ENCODE data around the gene NEURL1. TPM values are rescaled to one million over a fixed set of nuclear protein-coding genes. Genes with fewer than 3 reads are reported as not detected.
"Not testable (repeated sequence)": the region's sequence is repeated elsewhere in the genome, so short reads cannot be mapped to it uniquely, and the experiment has no call there.

NEURL1 gene
- total and polyA plus RNA-seq, 5 donors = 0.11 to 0.20 (median 0.16) TPM

- WGBS = 53% methylated on average over 12 of the region's 12 CpGs
- H3K4me3 ChIP-seq (ENCODE audit: low read length) = no peak overlapping the region
- DNase-seq (peak; percentile 50 to 70 (median 68)), ATAC-seq (peak in 1 of 2 donors; percentile 52)
- H3K27ac ChIP-seq (ENCODE audit: low read length) = no peak overlapping the region
- no peaks in the 10 kb centered on the region for H3K4me1 ChIP-seq (ENCODE audit: control insufficient read depth, insufficient read depth, low read length)
- intact Hi-C loops (cut with DNase I) = loop anchor here in 1 of 4 donors (2.0 kb wide), 1 partner anchor 81 kb away; no protein-coding TSS in a partner anchor
- H3K9me3 ChIP-seq (ENCODE audit: control insufficient read depth, low read length) = no peaks in the 10 kb centered on the region
- no peaks in the 10 kb centered on the region for H3K27me3 ChIP-seq (ENCODE audit: control insufficient read depth, insufficient read depth)
Observed at GRCh38 chr10:103605359-103606096, 112.0 kb downstream of the NEURL1 start.

- ATAC-seq; intact Hi-C loops (cut with DNase I); H3K27me3 ChIP-seq (ENCODE audit: control insufficient read depth, insufficient read depth); H3K4me3 ChIP-seq (ENCODE audit: low read length); H3K9me3 ChIP-seq (ENCODE audit: control insufficient read depth, low read length); H3K27ac ChIP-seq (ENCODE audit: low read length); H3K4me1 ChIP-seq (ENCODE audit: control insufficient read depth, insufficient read depth, low read length): not testable (repeated sequence)
- 62% methylated on average over 1 of the region's 1 CpG for WGBS
- DNase-seq = peak in 1 of 3 donors; percentile 7
Observed at GRCh38 chr10:103606097-103606438, 112.6 kb downstream of the NEURL1 start.

GRCh38 chr10:103607051-103607450, 113.5 kb downstream of the NEURL1 start:
- H3K4me1 ChIP-seq (ENCODE audit: control insufficient read depth, insufficient read depth, low read length); H3K27ac ChIP-seq (ENCODE audit: low read length); intact Hi-C loops (cut with DNase I); H3K4me3 ChIP-seq (ENCODE audit: low read length); ATAC-seq; H3K9me3 ChIP-seq (ENCODE audit: control insufficient read depth, low read length); H3K27me3 ChIP-seq (ENCODE audit: control insufficient read depth, insufficient read depth): not testable (repeated sequence)
- 96% methylated on average over 29 of the region's 32 CpGs for WGBS
- DNase-seq = peak in 2 of 3 donors; percentile 26 to 49

- H3K27ac ChIP-seq (ENCODE audit: low read length); H3K4me1 ChIP-seq (ENCODE audit: control insufficient read depth, insufficient read depth, low read length); ATAC-seq; H3K27me3 ChIP-seq (ENCODE audit: control insufficient read depth, insufficient read depth); H3K4me3 ChIP-seq (ENCODE audit: low read length); intact Hi-C loops (cut with DNase I); H3K9me3 ChIP-seq (ENCODE audit: control insufficient read depth, low read length): not testable (repeated sequence)
- 83% methylated on average over 11 of the region's 11 CpGs for WGBS
- DNase-seq = peak in 2 of 3 donors; percentile 15 to 24
Observed at GRCh38 chr10:103608056-103608455, 114.6 kb downstream of the NEURL1 start.

GRCh38 chr10:103609231-103610082, 116.0 kb downstream of the NEURL1 start:
- ATAC-seq = no peak
- no peak overlapping the region for H3K27ac ChIP-seq (ENCODE audit: low read length)
- WGBS = 93% methylated on average over 8 of the region's 8 CpGs
- peak in 2 of 3 donors; percentile 2 to 5 for DNase-seq
- H3K9me3 ChIP-seq (ENCODE audit: control insufficient read depth, low read length) = no peaks in the 10 kb centered on the region
- no peak overlapping the region for H3K4me3 ChIP-seq (ENCODE audit: low read length)
- no peaks in the 10 kb centered on the region for H3K4me1 ChIP-seq (ENCODE audit: control insufficient read depth, insufficient read depth, low read length)
- intact Hi-C loops (cut with DNase I) = no loop called here
- H3K27me3 ChIP-seq (ENCODE audit: control insufficient read depth, insufficient read depth) = no peaks in the 10 kb centered on the region

GRCh38 chr10:103610083-103610472, 116.6 kb downstream of the NEURL1 start:
- WGBS = 71% methylated on average over 2 of the region's 2 CpGs
- no peaks in the 10 kb centered on the region for H3K9me3 ChIP-seq (ENCODE audit: control insufficient read depth, low read length)
- no peak overlapping the region for H3K27ac ChIP-seq (ENCODE audit: low read length)
- no peak overlapping the region for H3K4me3 ChIP-seq (ENCODE audit: low read length)
- DNase-seq (peak in 2 of 3 donors; percentile 10 to 30), ATAC-seq (no peak)
- intact Hi-C loops (cut with DNase I) = no loop called here
- peaks cover 2% of the 10 kb centered on the region for H3K4me1 ChIP-seq (ENCODE audit: control insufficient read depth, insufficient read depth, low read length)
- H3K27me3 ChIP-seq (ENCODE audit: control insufficient read depth, insufficient read depth) = no peaks in the 10 kb centered on the region

GRCh38 chr10:103610921-103611511, 117.5 kb downstream of the NEURL1 start:
- ATAC-seq (no peak), DNase-seq (peak in 2 of 3 donors; percentile 28)
- intact Hi-C loops (cut with DNase I) = no loop called here
- WGBS = 76% methylated on average over 9 of the region's 9 CpGs
- Histone ChIP-seq H3K4me3 (ENCODE audit: low read length) (no peak overlapping the region), H3K9me3 (ENCODE audit: control insufficient read depth, low read length) (no peaks in the 10 kb centered on the region), H3K4me1 (ENCODE audit: control insufficient read depth, insufficient read depth, low read length) (peaks cover 4% of the 10 kb centered on the region), H3K27me3 (ENCODE audit: control insufficient read depth, insufficient read depth) (no peaks in the 10 kb centered on the region), H3K27ac (ENCODE audit: low read length) (no peak overlapping the region)

- 82% methylated on average over 17 of the region's 17 CpGs for WGBS
- ATAC-seq = peak in 1 of 2 donors; percentile 11
- no peaks in the 10 kb centered on the region for H3K9me3 ChIP-seq (ENCODE audit: control insufficient read depth, low read length)
- DNase-seq = peak in 2 of 3 donors; percentile 54 to 60
- intact Hi-C loops (cut with DNase I) = no loop called here
- H3K4me3 ChIP-seq (ENCODE audit: low read length) = no peak overlapping the region
- no peaks in the 10 kb centered on the region for H3K27me3 ChIP-seq (ENCODE audit: control insufficient read depth, insufficient read depth)
- H3K27ac ChIP-seq (ENCODE audit: low read length) = no peak overlapping the region
- H3K4me1 ChIP-seq (ENCODE audit: control insufficient read depth, insufficient read depth, low read length) = peaks cover 15% of the 10 kb centered on the region
Observed at GRCh38 chr10:103612462-103613365, 119.2 kb downstream of the NEURL1 start.

- intact Hi-C loops (cut with DNase I) = no loop called here
- no peaks in the 10 kb centered on the region for H3K27me3 ChIP-seq (ENCODE audit: control insufficient read depth, insufficient read depth)
- ATAC-seq (no peak), DNase-seq (no peak)
- no peaks in the 10 kb centered on the region for H3K9me3 ChIP-seq (ENCODE audit: control insufficient read depth, low read length)
- peaks cover 23% of the 10 kb centered on the region for H3K4me1 ChIP-seq (ENCODE audit: control insufficient read depth, insufficient read depth, low read length)
- 97% methylated on average over 2 of the region's 2 CpGs for WGBS
- no peak overlapping the region for H3K27ac ChIP-seq (ENCODE audit: low read length)
- H3K4me3 ChIP-seq (ENCODE audit: low read length) = no peak overlapping the region
Observed at GRCh38 chr10:103613616-103614015, 120.1 kb downstream of the NEURL1 start.
